GM23248 (cell line): Measurements from ENCODE around the gene CREB1.

ENCODE experiments used
- EZH2 ChIP-seq: fragments of 200-600 bp; sonication (generic); IDR thresholded peaks from 2 replicates; pipeline ENCODE4 v1.6.1; 2018; ENCODE audit warnings: antibody characterized with exemption, mild to moderate bottlenecking; ENCODE audit not compliant: insufficient read depth, poor library complexity, severe bottlenecking
- EZH2phosphoT487 ChIP-seq: fragments of 200-600 bp; sonication (generic); IDR thresholded peaks from 2 replicates; pipeline ENCODE4 v1.6.1; 2018; ENCODE audit warnings: antibody characterized with exemption, moderate library complexity, mild to moderate bottlenecking, low read depth; ENCODE audit not compliant: insufficient read depth

GRCh38 chr2:207624185-207625013, 94.6 kb downstream of the CREB1 start:
- TF ChIP-seq EZH2: no peak
- TF ChIP-seq EZH2phosphoT487: no peak
